Lower leg skin (tissue), 4 donors: ENCODE results near the gene CHTF18. TPM values are rescaled to one million over a fixed set of nuclear protein-coding genes. Genes with fewer than 3 reads are reported as not detected.

Experiments
- DNase-seq, 2 donors: peaks; one replicate each; pipeline ENCODE4 v3.0.0-alpha.2; 2019; ENCODE audit warnings: low spot score in 2 of 2
- H3K4me3 ChIP-seq: fragments of 200-600 bp; sonication (generic); 2 replicates; pipeline ENCODE4 v1.5.1; 2017; ENCODE audit warnings: mild to moderate bottlenecking, low read depth; ENCODE audit not compliant: poor library complexity, severe bottlenecking
- CTCF ChIP-seq, 3 donors: fragments of 450-650 bp; IDR thresholded peaks; one replicate each; pipeline ENCODE4 v1.5.1; 2016; ENCODE audit warnings: antibody characterized with exemption in 3 of 3, mild to moderate bottlenecking in 3 of 3, moderate library complexity in 2 of 3
- POLR2A ChIP-seq, 2 donors: fragments of 450-650 bp; IDR thresholded peaks; one replicate each; pipeline ENCODE4 v1.6.1; 2016 to 2017; ENCODE audit warnings: antibody characterized with exemption in 2 of 2, mild to moderate bottlenecking in 1 of 2, moderate library complexity in 1 of 2
- WGBS, 2 donors: methylation state at CpG; one replicate each; pipeline ENCODE4 v1.1.5; 2018; 5-methylcytosine and 5-hydroxymethylcytosine counted together
- intact Hi-C: fragments of 100-400 bp; cut with DNase I; formaldehyde crosslinking; loops from one replicate; pipeline ENCODE4 v1.15.0; 2023; ENCODE audit warnings: low total_unique reads
- total RNA-seq, 4 donors: library from RNA; depleted of rRNA; stranded (reverse); fragments of >200 nt; gene quantifications; one replicate each; pipeline ENCODE4 v1.1.0, GENCODE V29; 2016

CHTF18 gene
- total RNA-seq, 4 donors from 2014 or later: 4.6 to 23.4 (median 12.2) TPM

- intact Hi-C loops: no loop called here
- WGBS, 2 donors: 73 to 77% methylated on average over 30 to 34 of the region's 34 CpGs
- no peak for TF ChIP-seq POLR2A (IDR thresholded peaks at IDR 0.05)
- TF ChIP-seq CTCF (IDR thresholded peaks at IDR 0.05): no peak
- no peak for DNase-seq
- no peak overlapping the region for H3K4me3 ChIP-seq
These were observed 29.1 kb upstream of the CHTF18 start for GRCh38 chr16:759110-759910.

- no peak for TF ChIP-seq POLR2A (IDR thresholded peaks at IDR 0.05)
- WGBS, 2 donors: 43 to 60% methylated on average over 12 to 13 of the region's 15 CpGs
- intact Hi-C loops: no loop called here
- H3K4me3 ChIP-seq: no peak overlapping the region
- no peak for DNase-seq
These were observed 28.4 kb upstream of the CHTF18 start for GRCh38 chr16:760065-760464.

GRCh38 chr16:760545-761343, 27.7 kb upstream of the CHTF18 start, which contains the start of gene MSLN:
TSS of gene MSLN (plus strand) at chr16:760734. CDS start at chr16:762681, 1,947 bp downstream.
- DNase-seq: no peak
- intact Hi-C loops: no loop called here
- H3K4me3 ChIP-seq: no peak within 1 kb of the TSS
- TF ChIP-seq CTCF (IDR thresholded peaks at IDR 0.05): no peak
- no peak for TF ChIP-seq POLR2A (IDR thresholded peaks at IDR 0.05)
- 62 to 66% methylated on average over 34 to 37 of the region's 37 CpGs for WGBS, 2 donors

- WGBS, 2 donors: 58 to 62% methylated on average over 14 to 22 of the region's 22 CpGs
- no peak for DNase-seq
- no peak overlapping the region for H3K4me3 ChIP-seq
- intact Hi-C loops: no loop called here
- no peak for TF ChIP-seq CTCF (IDR thresholded peaks at IDR 0.05)
- no peak for TF ChIP-seq POLR2A (IDR thresholded peaks at IDR 0.05)
These were observed 26.6 kb upstream of the CHTF18 start for GRCh38 chr16:761625-762513.

- 68 to 74% methylated on average over 8 to 10 of the region's 17 CpGs for WGBS, 2 donors
- no peak for DNase-seq
- intact Hi-C loops: no loop called here
- no peak overlapping the region for H3K4me3 ChIP-seq
- TF ChIP-seq CTCF (IDR thresholded peaks at IDR 0.05) (no peak), POLR2A (IDR thresholded peaks at IDR 0.05) (no peak)
These were observed 25.7 kb upstream of the CHTF18 start for GRCh38 chr16:762595-763268.
